GM12873 (cell line): Measurements from ENCODE around the gene DUSP5.

Experiments
- CTCF ChIP-seq: IDR thresholded peaks from 2 replicates; pipeline ENCODE4 v1.5.1; 2012; ENCODE audit warnings: low read depth, mild to moderate bottlenecking, moderate library complexity, low read length, control low read depth; ENCODE audit not compliant: insufficient read depth; ENCODE audit errors: missing control alignments

Gene DUSP5

GRCh38 chr10:110505130-110505770, 7.5 kb downstream of the DUSP5 start:
- no peak for TF ChIP-seq CTCF

GRCh38 chr10:110506448-110506847, 8.7 kb downstream of the DUSP5 start:
- no peak for TF ChIP-seq CTCF

GRCh38 chr10:110507346-110507745, 9.6 kb downstream of the DUSP5 start:
- no peak for TF ChIP-seq CTCF

- no peak for TF ChIP-seq CTCF
Measured at GRCh38 chr10:110508159-110508788, 10.6 kb downstream of the DUSP5 start.

GRCh38 chr10:110508806-110509544, 11.3 kb downstream of the DUSP5 start:
- no peak for TF ChIP-seq CTCF

- no peak for TF ChIP-seq CTCF
Measured at GRCh38 chr10:110509560-110509959, 11.9 kb downstream of the DUSP5 start.

GRCh38 chr10:110510086-110510485, 12.4 kb downstream of the DUSP5 start:
- TF ChIP-seq CTCF = no peak
